ENCODE results near the gene SYT1. TPM values are rescaled to one million over a fixed set of nuclear protein-coding genes. Genes with fewer than 3 reads are reported as not detected.

SYT1 gene
- total RNA-seq, 6 experiments from 2014 or later, result 3.5 to 10.5 (median 9.1) TPM

- peaks cover 6% of the 10 kb centered on the region; the same call in 1 of the 2 replicates for H3K4me1 Mint-ChIP-seq (ENCODE audit: low read depth)
- H3K9me3 Mint-ChIP-seq, result no peaks in the 10 kb centered on the region
- H3K27me3 Mint-ChIP-seq (ENCODE audit: insufficient read depth), result no peaks in the 10 kb centered on the region; the same call in 1 of the 2 replicates
- H3K27ac Mint-ChIP-seq, result no peak overlapping the region
- no peaks in the 10 kb centered on the region for H3K36me3 Mint-ChIP-seq (ENCODE audit: low read depth)
- H3K4me3 Mint-ChIP-seq, result no peak overlapping the region
- no peak for DNase-seq
- TF ChIP-seq, protein P1, sequence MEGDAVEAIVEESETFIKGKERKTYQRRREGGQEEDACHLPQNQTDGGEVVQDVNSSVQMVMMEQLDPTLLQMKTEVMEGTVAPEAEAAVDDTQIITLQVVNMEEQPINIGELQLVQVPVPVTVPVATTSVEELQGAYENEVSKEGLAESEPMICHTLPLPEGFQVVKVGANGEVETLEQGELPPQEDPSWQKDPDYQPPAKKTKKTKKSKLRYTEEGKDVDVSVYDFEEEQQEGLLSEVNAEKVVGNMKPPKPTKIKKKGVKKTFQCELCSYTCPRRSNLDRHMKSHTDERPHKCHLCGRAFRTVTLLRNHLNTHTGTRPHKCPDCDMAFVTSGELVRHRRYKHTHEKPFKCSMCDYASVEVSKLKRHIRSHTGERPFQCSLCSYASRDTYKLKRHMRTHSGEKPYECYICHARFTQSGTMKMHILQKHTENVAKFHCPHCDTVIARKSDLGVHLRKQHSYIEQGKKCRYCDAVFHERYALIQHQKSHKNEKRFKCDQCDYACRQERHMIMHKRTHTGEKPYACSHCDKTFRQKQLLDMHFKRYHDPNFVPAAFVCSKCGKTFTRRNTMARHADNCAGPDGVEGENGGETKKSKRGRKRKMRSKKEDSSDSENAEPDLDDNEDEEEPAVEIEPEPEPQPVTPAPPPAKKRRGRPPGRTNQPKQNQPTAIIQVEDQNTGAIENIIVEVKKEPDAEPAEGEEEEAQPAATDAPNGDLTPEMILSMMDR (IDR thresholded peaks at IDR 0.05), result no peak
These were observed 291.1 kb downstream of the SYT1 start for GRCh38 chr12:79155683-79156082.

GRCh38 chr12:79156846-79157463, 292.4 kb downstream of the SYT1 start:
- H3K9me3 Mint-ChIP-seq, result no peaks in the 10 kb centered on the region
- H3K4me1 Mint-ChIP-seq (ENCODE audit: low read depth), result peaks cover 10% of the 10 kb centered on the region; the same call in 1 of the 2 replicates
- H3K4me3 Mint-ChIP-seq, result no peak overlapping the region
- H3K27ac Mint-ChIP-seq, result no peak overlapping the region
- TF ChIP-seq, protein P1 (IDR thresholded peaks at IDR 0.05), result no peak
- no peak for DNase-seq
- H3K36me3 Mint-ChIP-seq (ENCODE audit: low read depth), result no peaks in the 10 kb centered on the region
- H3K27me3 Mint-ChIP-seq (ENCODE audit: insufficient read depth), result no peaks in the 10 kb centered on the region; the same call in 1 of the 2 replicates

DNA sequence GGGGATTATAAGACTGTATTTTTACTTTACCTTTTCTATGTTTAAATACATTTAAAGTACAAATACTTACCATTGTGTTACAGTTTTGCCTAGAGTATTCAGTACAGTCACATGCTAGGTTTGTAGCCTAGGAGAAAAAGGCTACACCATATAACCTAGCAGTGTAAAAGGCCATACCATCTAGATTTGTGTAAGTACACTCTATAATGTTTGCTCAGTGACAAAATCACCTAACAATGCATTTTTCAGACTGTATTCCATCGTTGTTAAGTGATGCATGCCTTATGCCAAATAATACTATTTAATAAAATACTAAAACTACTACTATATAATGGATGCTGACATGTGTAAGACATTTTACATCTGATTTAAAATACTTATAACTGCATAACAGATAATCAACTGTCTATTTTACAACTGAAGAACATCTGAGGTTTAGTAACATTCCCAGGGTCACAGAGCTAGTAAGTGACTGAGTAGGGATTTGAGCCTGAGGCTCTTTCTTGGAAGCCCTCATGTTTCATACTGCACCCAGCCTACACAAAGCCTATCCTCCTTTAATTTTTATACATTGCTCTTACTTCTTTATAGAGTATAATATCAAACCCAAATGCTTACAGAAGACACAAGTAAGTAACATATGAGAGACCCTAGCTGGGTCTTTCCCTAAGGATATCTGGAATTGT, 296.8 kb downstream of the SYT1 start:
- no peaks in the 10 kb centered on the region for H3K36me3 Mint-ChIP-seq (ENCODE audit: low read depth)
- H3K27me3 Mint-ChIP-seq (ENCODE audit: insufficient read depth), result no peaks in the 10 kb centered on the region; the same call in 1 of the 2 replicates
- no peak overlapping the region for H3K27ac Mint-ChIP-seq
- peaks cover 21% of the 10 kb centered on the region; the same call in 1 of the 2 replicates for H3K4me1 Mint-ChIP-seq (ENCODE audit: low read depth)
- no peaks in the 10 kb centered on the region for H3K9me3 Mint-ChIP-seq
- TF ChIP-seq, protein P1 (IDR thresholded peaks at IDR 0.05), result no peak
- no peak for DNase-seq
- H3K4me3 Mint-ChIP-seq, result no peak overlapping the region

GRCh38 chr12:79162147-79162772, 297.7 kb downstream of the SYT1 start:
- H3K27ac Mint-ChIP-seq, result no peak overlapping the region
- no peak for DNase-seq
- H3K27me3 Mint-ChIP-seq (ENCODE audit: insufficient read depth), result no peaks in the 10 kb centered on the region; the same call in 1 of the 2 replicates
- peaks cover 21% of the 10 kb centered on the region; the same call in 1 of the 2 replicates for H3K4me1 Mint-ChIP-seq (ENCODE audit: low read depth)
- TF ChIP-seq, protein P1 (IDR thresholded peaks at IDR 0.05), result no peak
- H3K36me3 Mint-ChIP-seq (ENCODE audit: low read depth), result no peaks in the 10 kb centered on the region
- no peaks in the 10 kb centered on the region for H3K9me3 Mint-ChIP-seq
- no peak overlapping the region for H3K4me3 Mint-ChIP-seq

DNA sequence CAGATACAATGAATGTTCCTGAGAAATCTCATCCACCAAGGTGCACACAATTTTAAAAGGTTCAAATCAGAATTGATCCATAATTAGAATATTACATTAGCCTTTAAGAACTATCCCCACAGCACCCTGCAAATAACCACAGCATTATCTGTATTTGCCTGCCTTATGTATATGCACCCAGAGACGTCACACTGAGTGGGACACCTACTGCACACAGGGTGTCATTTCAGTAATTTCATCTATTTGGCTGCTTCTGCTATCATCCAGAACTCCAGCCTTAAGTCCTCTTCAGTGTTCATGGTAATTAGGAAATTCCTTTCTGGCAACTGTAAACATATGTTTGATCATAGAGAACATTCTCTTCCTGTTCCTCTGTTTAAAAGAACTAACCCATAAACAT, 298.4 kb downstream of the SYT1 start:
- DNase-seq, result no peak
- Mint-ChIP-seq H3K9me3 (no peaks in the 10 kb centered on the region), H3K27me3 (ENCODE audit: insufficient read depth) (no peaks in the 10 kb centered on the region; the same call in 1 of the 2 replicates), H3K4me1 (ENCODE audit: low read depth) (peaks cover 21% of the 10 kb centered on the region; the same call in 1 of the 2 replicates), H3K27ac (no peak overlapping the region), H3K36me3 (ENCODE audit: low read depth) (no peaks in the 10 kb centered on the region), H3K4me3 (no peak overlapping the region)
- TF ChIP-seq, protein P1 (IDR thresholded peaks at IDR 0.05), result no peak
